Measurements from ENCODE around the gene ZFP57.

DNA sequence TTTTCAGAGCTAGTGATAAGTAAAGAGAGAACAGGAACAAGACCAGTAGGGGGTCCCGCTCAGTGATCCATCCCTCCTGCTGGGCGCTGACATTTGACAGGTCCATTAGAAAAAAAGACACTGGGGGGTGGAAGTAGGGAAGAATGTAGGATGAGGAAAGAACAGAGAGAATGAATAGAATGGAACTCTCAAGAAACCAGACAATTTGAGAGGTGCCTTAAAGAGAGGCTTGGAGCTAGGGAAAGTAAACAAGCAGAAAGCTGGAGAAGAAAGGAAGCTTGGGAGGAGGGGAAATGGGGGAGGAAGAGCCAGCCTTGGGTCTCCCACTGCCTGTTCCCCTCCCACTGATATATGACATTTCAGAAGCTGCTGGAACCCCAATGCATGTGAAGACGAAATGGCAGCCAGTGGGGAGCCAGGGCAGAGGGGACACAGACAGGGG lies 56.4 kb downstream of the ZFP57 start:
- TF ChIP-seq, protein P1, sequence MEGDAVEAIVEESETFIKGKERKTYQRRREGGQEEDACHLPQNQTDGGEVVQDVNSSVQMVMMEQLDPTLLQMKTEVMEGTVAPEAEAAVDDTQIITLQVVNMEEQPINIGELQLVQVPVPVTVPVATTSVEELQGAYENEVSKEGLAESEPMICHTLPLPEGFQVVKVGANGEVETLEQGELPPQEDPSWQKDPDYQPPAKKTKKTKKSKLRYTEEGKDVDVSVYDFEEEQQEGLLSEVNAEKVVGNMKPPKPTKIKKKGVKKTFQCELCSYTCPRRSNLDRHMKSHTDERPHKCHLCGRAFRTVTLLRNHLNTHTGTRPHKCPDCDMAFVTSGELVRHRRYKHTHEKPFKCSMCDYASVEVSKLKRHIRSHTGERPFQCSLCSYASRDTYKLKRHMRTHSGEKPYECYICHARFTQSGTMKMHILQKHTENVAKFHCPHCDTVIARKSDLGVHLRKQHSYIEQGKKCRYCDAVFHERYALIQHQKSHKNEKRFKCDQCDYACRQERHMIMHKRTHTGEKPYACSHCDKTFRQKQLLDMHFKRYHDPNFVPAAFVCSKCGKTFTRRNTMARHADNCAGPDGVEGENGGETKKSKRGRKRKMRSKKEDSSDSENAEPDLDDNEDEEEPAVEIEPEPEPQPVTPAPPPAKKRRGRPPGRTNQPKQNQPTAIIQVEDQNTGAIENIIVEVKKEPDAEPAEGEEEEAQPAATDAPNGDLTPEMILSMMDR (conservative IDR thresholded peaks at IDR 0.05; ENCODE audit: low read depth in 2 of 2): no peak
- TF ChIP-seq EZH2 (IDR thresholded peaks at IDR 0.05; ENCODE audit: low read depth, unreplicated experiment): no peak
- TF ChIP-seq, protein P2, sequence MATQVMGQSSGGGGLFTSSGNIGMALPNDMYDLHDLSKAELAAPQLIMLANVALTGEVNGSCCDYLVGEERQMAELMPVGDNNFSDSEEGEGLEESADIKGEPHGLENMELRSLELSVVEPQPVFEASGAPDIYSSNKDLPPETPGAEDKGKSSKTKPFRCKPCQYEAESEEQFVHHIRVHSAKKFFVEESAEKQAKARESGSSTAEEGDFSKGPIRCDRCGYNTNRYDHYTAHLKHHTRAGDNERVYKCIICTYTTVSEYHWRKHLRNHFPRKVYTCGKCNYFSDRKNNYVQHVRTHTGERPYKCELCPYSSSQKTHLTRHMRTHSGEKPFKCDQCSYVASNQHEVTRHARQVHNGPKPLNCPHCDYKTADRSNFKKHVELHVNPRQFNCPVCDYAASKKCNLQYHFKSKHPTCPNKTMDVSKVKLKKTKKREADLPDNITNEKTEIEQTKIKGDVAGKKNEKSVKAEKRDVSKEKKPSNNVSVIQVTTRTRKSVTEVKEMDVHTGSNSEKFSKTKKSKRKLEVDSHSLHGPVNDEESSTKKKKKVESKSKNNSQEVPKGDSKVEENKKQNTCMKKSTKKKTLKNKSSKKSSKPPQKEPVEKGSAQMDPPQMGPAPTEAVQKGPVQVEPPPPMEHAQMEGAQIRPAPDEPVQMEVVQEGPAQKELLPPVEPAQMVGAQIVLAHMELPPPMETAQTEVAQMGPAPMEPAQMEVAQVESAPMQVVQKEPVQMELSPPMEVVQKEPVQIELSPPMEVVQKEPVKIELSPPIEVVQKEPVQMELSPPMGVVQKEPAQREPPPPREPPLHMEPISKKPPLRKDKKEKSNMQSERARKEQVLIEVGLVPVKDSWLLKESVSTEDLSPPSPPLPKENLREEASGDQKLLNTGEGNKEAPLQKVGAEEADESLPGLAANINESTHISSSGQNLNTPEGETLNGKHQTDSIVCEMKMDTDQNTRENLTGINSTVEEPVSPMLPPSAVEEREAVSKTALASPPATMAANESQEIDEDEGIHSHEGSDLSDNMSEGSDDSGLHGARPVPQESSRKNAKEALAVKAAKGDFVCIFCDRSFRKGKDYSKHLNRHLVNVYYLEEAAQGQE (IDR thresholded peaks at IDR 0.05; ENCODE audit: unreplicated experiment): no peak
- no peak for TF ChIP-seq EZH2phosphoT487 (IDR thresholded peaks at IDR 0.05; ENCODE audit: unreplicated experiment)
- no peak for TF ChIP-seq CREB1 (CRISPR knock-in tag; IDR thresholded peaks at IDR 0.05; ENCODE audit: low read depth)
- TF ChIP-seq POLR2AphosphoS5 (IDR thresholded peaks at IDR 0.05; ENCODE audit: low read depth): no peak
- TF ChIP-seq JUNB (IDR thresholded peaks at IDR 0.05; ENCODE audit: unreplicated experiment): no peak

Measured in GM23338 (cell line).